ENCODE results near the gene NAA50. TPM values are rescaled to one million over a fixed set of nuclear protein-coding genes. Genes with fewer than 3 reads are reported as not detected.
A peak's percentile ranks its signal among the peaks of the same experiment; 100 is the strongest.

The NAA50 gene
- total RNA-seq, 1 experiment from 2014 or later, result 208 TPM

GRCh38 chr3:113771993-113772392, 25.9 kb upstream of the NAA50 start:
- no peak for TF ChIP-seq TCF7L2 (IDR thresholded peaks at IDR 0.05; ENCODE audit: low read depth, low read length)
- no peak for TF ChIP-seq POLR2AphosphoS5 (IDR thresholded peaks at IDR 0.05; ENCODE audit: low read depth, low read length)
- no peak for TF ChIP-seq CTCF (IDR thresholded peaks at IDR 0.05)

GRCh38 chr3:113769551-113769950, 23.5 kb upstream of the NAA50 start:
- no TSS peak for BruUV-seq (replicated peaks)
- intact Hi-C loops (cut with micrococcal nuclease; ENCODE audit: unreplicated experiment) (no loop called here), in situ Hi-C loops (cut with HindIII; ENCODE audit: low pct_unique_long_range_greater_than_20kb, low sequenced_read_pairs) (no loop called here)
- POLR2A ChIA-PET, result no interaction called here
- H3K9me3 ChIP-seq (ENCODE audit: control insufficient read depth, insufficient read depth, low read depth, low read length), result no peaks in the 10 kb centered on the region
- no peaks in the 10 kb centered on the region for H3K36me3 ChIP-seq (ENCODE audit: control insufficient read depth, insufficient read depth, low read length)
- no peak overlapping the region for H3K4me3 ChIP-seq (ENCODE audit: low read depth in 2 of 2, low read length in 2 of 2)
- DNase-seq (ENCODE audit: low read depth, low spot score), result no peak
- CTCF ChIA-PET, result no interaction called here
- no peak for ATAC-seq
- no peak overlapping the region for H3K27ac ChIP-seq (ENCODE audit: low read length)
- H3K27me3 ChIP-seq (ENCODE audit: control insufficient read depth, insufficient read depth, low read length), result no peaks in the 10 kb centered on the region
- TF ChIP-seq TCF7L2 (IDR thresholded peaks at IDR 0.05; ENCODE audit: low read depth, low read length) (no peak), CTCF (IDR thresholded peaks at IDR 0.05) (no peak), POLR2AphosphoS5 (IDR thresholded peaks at IDR 0.05; ENCODE audit: low read depth, low read length) (no peak), REST (IDR thresholded peaks at IDR 0.05; ENCODE audit: insufficient read depth in 1 of 2, low read depth in 2 of 2, low read length in 1 of 2) (no peak), SIN3A (IDR thresholded peaks at IDR 0.05; ENCODE audit: borderline replicate concordance, insufficient read depth, low read depth, low read length) (no peak)
- H3K4me1 ChIP-seq (ENCODE audit: control insufficient read depth, insufficient read depth, low read length), result no peaks in the 10 kb centered on the region

More at GRCh38 chr3:113771993-113772392, 25.9 kb upstream of the NAA50 start:
- CTCF ChIA-PET, result interaction anchor here (0.7 kb wide), 1 partner anchor 60 kb away, joined by 6 read pairs; no protein-coding TSS in a partner anchor
- Histone ChIP-seq H3K27ac (ENCODE audit: low read length) (no peak overlapping the region), H3K9me3 (ENCODE audit: control insufficient read depth, insufficient read depth, low read depth, low read length) (no peaks in the 10 kb centered on the region), H3K36me3 (ENCODE audit: control insufficient read depth, insufficient read depth, low read length) (no peaks in the 10 kb centered on the region), H3K4me1 (ENCODE audit: control insufficient read depth, insufficient read depth, low read length) (no peaks in the 10 kb centered on the region), H3K4me3 (ENCODE audit: low read depth in 2 of 2, low read length in 2 of 2) (no peak overlapping the region), H3K27me3 (ENCODE audit: control insufficient read depth, insufficient read depth, low read length) (no peaks in the 10 kb centered on the region)
- POLR2A ChIA-PET, result interaction anchor here (0.7 kb wide), 1 partner anchor 50 kb away, joined by 7 read pairs; no protein-coding TSS in a partner anchor
- intact Hi-C loops (cut with micrococcal nuclease; ENCODE audit: unreplicated experiment) (no loop called here), in situ Hi-C loops (cut with HindIII; ENCODE audit: low pct_unique_long_range_greater_than_20kb, low sequenced_read_pairs) (no loop called here)
- DNase-seq (ENCODE audit: low read depth, low spot score) (no peak), ATAC-seq (peak; percentile 56; the same call in 1 of the 2 replicates)
- no TSS peak for BruUV-seq (replicated peaks)

Measured in Panc1 (cell line).